Right lobe of liver (tissue), 4 donors: ENCODE results near the gene AIG1.

ENCODE experiments used
- CTCF ChIP-seq, 4 donors: fragments of 200-600 bp in 3 of 4; fragments of 450-650 bp in 1 of 4; IDR thresholded peaks; one replicate each; pipeline versions ENCODE4 v1.5.1 to v1.8.0; 2016 to 2022; ENCODE audit warnings: antibody characterized with exemption in 4 of 4, mild to moderate bottlenecking in 2 of 4
- POLR2A ChIP-seq: fragments of 450-650 bp; IDR thresholded peaks from one replicate; pipeline ENCODE4 v1.6.1; 2017; ENCODE audit warnings: antibody characterized with exemption, mild to moderate bottlenecking
- donor health status: DM: no; HTN: no; CAD: no.
- donor health status: DM: no; HTN: no; CAD: no.
- donor health status: DM: no; HTN: yes; CAD: no.

DNA sequence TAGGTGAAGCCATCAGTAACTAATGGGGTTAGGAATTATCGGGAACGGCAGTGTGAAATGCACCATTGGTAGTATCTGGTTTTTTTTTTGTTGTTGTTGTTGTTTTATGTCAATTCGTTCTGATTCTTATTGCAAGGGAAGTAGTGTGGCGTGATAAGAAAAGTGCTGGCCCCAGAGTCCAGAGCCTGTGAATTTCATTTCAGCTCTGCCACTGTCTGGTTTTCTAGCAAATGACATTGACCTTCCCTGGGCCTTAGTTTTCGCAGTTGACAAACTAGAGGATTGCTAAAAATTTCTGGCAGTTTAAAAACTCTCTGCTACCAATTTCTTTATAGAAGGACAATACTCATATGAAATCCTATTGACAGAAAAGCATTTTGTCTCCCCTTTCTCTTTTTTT lies 161.6 kb downstream of the AIG1 start:
- TF ChIP-seq POLR2A: no peak
- TF ChIP-seq CTCF (IDR thresholded peaks at IDR 0.05): no peak
